NCI-H2081 treated with DMSO at 0.1 percent for 48 hours (cell line): ENCODE measurements around the gene SIM2.

Source experiments
- DNase-seq: peaks from one replicate; lab custom pipeline; 2025; lab: John Stamatoyannopoulos, UW

The SIM2 gene

DNA sequence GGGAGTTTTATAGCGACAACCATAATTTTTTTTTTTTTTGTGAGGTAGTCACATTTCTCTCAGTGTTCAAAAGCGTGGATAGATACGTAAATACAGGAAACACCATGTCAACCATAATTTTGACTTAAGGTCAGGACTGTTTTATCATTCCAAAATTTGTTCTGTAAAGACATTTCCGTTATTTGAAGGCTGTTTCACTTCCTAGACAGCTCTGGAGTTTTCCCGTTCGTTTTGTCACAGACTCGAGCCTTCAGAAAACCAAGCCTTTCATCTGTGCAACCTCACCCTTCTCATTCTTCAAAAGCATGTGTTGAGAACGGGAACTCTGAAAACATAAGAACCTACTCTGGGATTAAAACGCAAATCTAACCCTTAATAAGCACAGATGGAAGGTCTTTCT, 17.9 kb downstream of the SIM2 start:
- no peak for DNase-seq

DNA sequence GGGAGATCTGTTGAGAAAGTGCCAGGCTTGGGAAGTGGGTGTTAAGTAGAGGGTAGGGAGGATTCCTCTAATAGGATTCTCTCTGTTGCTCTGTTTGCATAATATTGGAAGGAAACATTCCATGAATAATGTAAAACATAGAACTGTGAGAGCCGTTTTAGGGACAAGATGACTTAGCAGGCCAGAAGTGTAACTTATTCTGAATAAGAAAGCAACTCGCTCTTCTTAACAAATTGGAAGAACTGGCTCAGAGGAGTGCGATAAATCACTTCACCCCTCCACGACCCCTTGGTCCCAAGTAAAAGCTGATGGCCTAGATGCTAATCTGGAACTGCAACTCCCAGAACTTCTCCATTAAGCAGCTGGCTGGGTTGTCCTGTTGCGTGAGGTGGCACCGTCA, 19.1 kb downstream of the SIM2 start:
- DNase-seq = no peak

DNA sequence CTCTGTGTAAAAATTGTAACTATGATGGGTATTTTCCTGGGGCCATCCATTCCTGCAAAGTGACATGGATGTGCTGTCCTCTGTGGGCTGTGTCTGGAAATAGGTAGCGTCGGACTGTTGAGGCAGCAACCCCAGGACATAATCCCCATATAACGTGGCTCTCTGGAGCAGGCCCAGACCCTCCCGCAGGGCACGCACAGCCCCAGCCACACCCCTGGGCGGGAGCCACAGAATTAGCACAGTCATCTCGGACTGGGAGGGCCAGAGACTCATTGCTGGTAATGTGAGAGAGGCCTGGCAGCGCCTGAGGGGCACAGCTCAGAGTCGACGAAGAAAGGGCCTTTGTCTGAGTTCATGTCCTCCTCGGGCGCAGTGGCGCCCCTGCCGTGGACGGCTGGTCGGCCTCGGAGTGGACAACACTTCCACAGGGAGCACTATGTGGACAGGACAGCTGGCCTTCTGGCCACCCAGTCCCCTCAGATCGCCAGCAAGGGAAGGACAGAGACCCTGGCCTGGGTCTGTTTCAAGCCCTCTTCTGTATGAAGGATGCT, 20.1 kb downstream of the SIM2 start:
- DNase-seq = no peak

- DNase-seq = no peak
Measured at GRCh38 chr21:36719614-36720013, 20.7 kb downstream of the SIM2 start.

DNA sequence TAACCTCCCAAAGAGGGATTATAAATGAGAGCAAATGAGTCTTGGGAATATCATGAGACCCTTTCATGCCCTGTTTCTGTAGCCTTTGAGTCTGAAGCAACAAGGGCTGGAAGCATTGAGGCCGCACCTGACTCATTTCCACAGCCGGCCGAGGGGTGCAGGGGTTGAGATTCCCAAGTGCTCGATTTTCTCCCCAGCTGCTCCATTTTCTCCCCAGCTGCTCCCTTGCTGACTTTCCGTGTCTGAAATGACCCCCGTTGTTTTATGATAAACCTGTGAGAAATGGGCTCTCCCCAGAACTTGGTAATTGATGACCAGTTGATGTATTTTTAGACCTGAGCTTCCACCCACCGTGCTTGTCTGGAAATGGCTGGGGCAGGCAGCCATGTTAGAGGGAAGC, 22.9 kb downstream of the SIM2 start:
- no peak for DNase-seq

- no peak for DNase-seq
Measured at GRCh38 chr21:36722370-36723368, 23.8 kb downstream of the SIM2 start.

- DNase-seq = no peak
Measured at GRCh38 chr21:36723371-36723881, 24.5 kb downstream of the SIM2 start.

DNA sequence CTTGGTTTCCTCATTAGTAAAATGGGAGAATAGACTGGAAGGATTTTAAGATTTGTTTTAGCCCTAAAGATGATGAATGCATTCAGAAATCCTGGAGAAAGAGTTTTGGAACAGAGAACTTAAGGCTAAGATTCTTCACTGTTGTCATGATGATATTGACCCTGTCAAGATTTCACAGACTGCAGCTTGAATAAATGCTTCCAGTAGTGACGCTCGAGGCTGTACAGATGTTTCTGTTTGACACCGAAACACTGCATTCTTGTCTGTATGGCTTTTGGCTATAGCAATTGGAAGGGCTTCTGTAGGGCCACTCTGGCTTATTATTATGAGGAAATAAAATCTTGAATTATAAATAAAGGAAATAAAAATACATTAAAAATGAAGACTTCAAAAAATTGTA, 25.7 kb downstream of the SIM2 start:
- DNase-seq = no peak

GRCh38 chr21:36725793-36726386, 27.0 kb downstream of the SIM2 start:
- DNase-seq = no peak

- no peak for DNase-seq
Measured at GRCh38 chr21:36727866-36728265, 29.0 kb downstream of the SIM2 start.

- no peak for DNase-seq
Measured at GRCh38 chr21:36728371-36729111, 29.6 kb downstream of the SIM2 start.

- no peak for DNase-seq
Measured at GRCh38 chr21:36729310-36729970, 30.5 kb downstream of the SIM2 start.

DNA sequence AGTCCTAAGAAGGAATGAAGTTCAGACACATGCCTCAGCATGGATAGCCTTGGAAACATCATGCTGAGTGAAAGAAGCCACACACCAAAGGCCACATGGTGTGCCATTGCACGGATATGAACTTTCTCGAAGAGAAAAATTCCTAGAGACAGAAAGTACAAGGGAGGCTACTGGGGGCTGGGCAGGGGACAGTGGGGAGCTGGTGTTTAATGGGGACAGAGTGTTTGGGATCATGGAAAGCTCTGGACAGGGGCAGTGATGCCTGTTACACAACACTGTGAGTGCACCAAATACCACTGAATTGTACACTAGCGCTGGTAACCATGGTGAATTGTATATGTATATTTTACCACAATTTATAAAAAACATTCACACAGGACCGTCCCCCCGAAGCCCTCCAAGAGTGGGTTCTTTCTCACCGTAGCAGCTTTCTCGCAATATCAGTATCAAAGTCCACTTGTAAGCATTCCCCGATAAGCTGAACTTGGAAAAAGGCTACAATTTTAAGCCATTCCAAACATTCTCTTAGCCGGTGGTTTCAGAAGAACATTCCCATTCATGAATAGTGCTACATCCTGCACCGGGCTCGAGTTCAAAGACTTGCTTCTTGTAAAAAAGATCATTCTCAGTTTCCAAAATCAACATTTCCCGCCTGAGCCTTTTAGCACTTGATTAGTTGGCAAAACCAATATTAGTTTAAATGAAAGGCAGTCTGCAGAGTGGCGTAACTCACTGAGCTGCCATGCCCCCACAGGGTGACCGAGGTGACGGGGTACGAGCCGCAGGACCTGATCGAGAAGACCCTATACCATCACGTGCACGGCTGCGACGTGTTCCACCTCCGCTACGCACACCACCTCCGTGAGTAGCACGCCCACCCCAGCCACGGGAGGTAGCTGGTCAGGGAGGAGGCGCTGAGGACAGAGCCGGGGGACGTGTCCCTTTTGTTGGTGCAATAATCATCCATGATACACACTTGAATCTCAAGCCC, 31.7 kb downstream of the SIM2 start:
- no peak for DNase-seq

GRCh38 chr21:36732217-36732616, 33.3 kb downstream of the SIM2 start:
- no peak for DNase-seq

DNA sequence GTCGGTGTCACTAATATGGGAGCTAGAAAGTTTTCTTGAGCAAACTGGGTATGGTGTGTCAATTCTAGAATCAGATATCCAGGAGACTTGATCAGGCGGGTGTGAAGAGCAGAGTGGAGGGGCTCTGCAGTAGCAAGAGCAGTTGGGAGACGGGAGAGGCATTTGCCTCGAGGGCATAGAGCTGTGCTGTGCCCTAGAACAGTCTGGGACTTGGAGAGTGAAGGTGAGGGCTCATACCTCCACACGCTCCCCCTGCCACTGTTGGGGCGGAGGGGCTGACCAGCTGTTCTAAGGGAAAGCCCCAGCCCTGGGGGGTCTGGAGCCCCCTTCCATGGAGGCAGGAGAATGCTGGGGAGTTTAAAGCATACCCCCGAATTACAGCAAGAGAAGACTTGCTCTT, 33.8 kb downstream of the SIM2 start:
- no peak for DNase-seq

GRCh38 chr21:36733857-36734256, 34.9 kb downstream of the SIM2 start:
- DNase-seq = no peak

- DNase-seq = no peak
Measured at GRCh38 chr21:36734367-36735200, 35.7 kb downstream of the SIM2 start.

DNA sequence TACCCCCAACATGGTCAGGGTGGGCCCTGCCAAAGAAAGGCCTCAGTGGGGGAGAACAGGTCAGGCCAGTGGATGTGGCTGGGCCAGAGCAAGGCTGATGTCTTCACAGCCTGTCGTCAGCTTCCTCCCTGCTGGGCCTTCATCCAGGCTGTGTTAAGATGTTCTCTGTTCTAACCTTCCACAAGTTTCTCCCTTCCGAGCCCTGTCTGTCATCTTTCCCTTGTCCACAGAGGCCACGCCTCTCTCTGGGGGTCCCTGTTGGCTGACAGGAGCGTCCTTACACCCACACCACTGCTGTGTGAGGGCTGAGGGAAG, 36.2 kb downstream of the SIM2 start:
- DNase-seq = no peak

DNA sequence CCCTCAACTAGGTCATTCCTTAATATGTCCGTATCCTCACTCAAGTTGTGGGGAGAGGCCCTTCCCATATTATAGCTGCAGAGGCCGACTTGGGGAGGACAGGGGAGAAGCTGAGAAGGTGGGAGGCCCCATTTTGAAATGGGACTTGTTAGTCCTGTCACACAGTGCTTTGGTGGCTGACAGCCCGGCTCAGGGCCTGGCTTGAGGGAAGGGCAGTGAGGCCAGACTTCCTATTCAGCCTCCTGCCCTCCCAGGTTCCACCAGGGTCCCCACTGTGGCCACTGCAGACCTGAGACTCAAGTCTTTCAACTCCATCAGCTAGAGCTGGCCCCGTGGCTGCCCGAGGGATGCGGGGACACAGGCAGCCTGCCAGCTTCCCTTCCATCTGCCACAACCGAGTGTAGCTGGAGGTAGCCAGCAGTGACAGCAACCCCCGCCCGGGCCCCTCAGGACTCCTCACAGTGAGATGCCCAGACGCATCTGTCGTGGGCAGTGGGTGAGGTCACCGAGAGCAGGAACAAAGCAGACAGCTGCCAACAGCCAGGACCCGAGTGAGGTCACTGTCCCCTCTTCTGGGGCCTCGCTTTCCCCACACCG, 36.9 kb downstream of the SIM2 start:
- no peak for DNase-seq
